ENCODE measurements around the gene IQSEC2.

IQSEC2 gene

GRCh38 chrX:53279296-53280237 lies 1.8 kb downstream of the IQSEC2 start:
- Histone ChIP-seq H3K36me3 (ENCODE audit: insufficient read depth, low read length) (no peaks in the 10 kb centered on the region), H3K27ac (ENCODE audit: low read depth, low read length, poor library complexity, severe bottlenecking) (no peak overlapping the region), H3F3A (ENCODE audit: insufficient read depth, low read length) (no peaks in the 10 kb centered on the region), H2AFZ (ENCODE audit: low read length) (no peak overlapping the region), H3K79me2 (ENCODE audit: insufficient read depth, low read length) (no peaks in the 10 kb centered on the region), H3K9me2 (ENCODE audit: low read depth, low read length) (no peaks in the 10 kb centered on the region), H3K27me3 (ENCODE audit: insufficient read depth, low read length) (no peaks in the 10 kb centered on the region), H3K4me1 (ENCODE audit: insufficient read depth, low read length, severe bottlenecking) (no peaks in the 10 kb centered on the region), H4K20me1 (ENCODE audit: insufficient read depth, low read length) (no peaks in the 10 kb centered on the region), H3K9me3 (ENCODE audit: low read length) (no peaks in the 10 kb centered on the region), H3K4me2 (ENCODE audit: low read length) (no peak overlapping the region), H3K9ac (ENCODE audit: low read length) (no peak overlapping the region), H3K4me3 (ENCODE audit: low read depth, low read length, poor library complexity, severe bottlenecking) (no peak overlapping the region)
- TF ChIP-seq CTCF (IDR thresholded peaks at IDR 0.05; ENCODE audit: low read length): no peak
- no peak for TF ChIP-seq EZH2 (IDR thresholded peaks at IDR 0.05; ENCODE audit: borderline replicate concordance, low read length)

- TF ChIP-seq EZH2 (IDR thresholded peaks at IDR 0.05; ENCODE audit: borderline replicate concordance, low read length): no peak
- no peak for TF ChIP-seq CTCF (IDR thresholded peaks at IDR 0.05; ENCODE audit: low read length)
- no peak overlapping the region for H3K9ac ChIP-seq (ENCODE audit: low read length)
- H3F3A ChIP-seq (ENCODE audit: insufficient read depth, low read length): no peaks in the 10 kb centered on the region
- H3K4me2 ChIP-seq (ENCODE audit: low read length): no peak overlapping the region
- H3K4me1 ChIP-seq (ENCODE audit: insufficient read depth, low read length, severe bottlenecking): no peaks in the 10 kb centered on the region
- H3K27ac ChIP-seq (ENCODE audit: low read depth, low read length, poor library complexity, severe bottlenecking): no peak overlapping the region
- no peak overlapping the region for H2AFZ ChIP-seq (ENCODE audit: low read length)
- H3K79me2 ChIP-seq (ENCODE audit: insufficient read depth, low read length): no peaks in the 10 kb centered on the region
- H3K36me3 ChIP-seq (ENCODE audit: insufficient read depth, low read length): no peaks in the 10 kb centered on the region
- H3K27me3 ChIP-seq (ENCODE audit: insufficient read depth, low read length): no peaks in the 10 kb centered on the region
- no peak overlapping the region for H3K4me3 ChIP-seq (ENCODE audit: low read depth, low read length, poor library complexity, severe bottlenecking)
- no peaks in the 10 kb centered on the region for H4K20me1 ChIP-seq (ENCODE audit: insufficient read depth, low read length)
- no peaks in the 10 kb centered on the region for H3K9me3 ChIP-seq (ENCODE audit: low read length)
- no peaks in the 10 kb centered on the region for H3K9me2 ChIP-seq (ENCODE audit: low read depth, low read length)
Observed at GRCh38 chrX:53272808-53273337, 8.5 kb downstream of the IQSEC2 start.

- Histone ChIP-seq H3K27me3 (ENCODE audit: insufficient read depth, low read length) (no peaks in the 10 kb centered on the region), H3K4me3 (ENCODE audit: low read depth, low read length, poor library complexity, severe bottlenecking) (no peak overlapping the region), H3K4me2 (ENCODE audit: low read length) (no peak overlapping the region), H3F3A (ENCODE audit: insufficient read depth, low read length) (no peaks in the 10 kb centered on the region), H2AFZ (ENCODE audit: low read length) (no peak overlapping the region), H4K20me1 (ENCODE audit: insufficient read depth, low read length) (no peaks in the 10 kb centered on the region), H3K9me2 (ENCODE audit: low read depth, low read length) (no peaks in the 10 kb centered on the region), H3K4me1 (ENCODE audit: insufficient read depth, low read length, severe bottlenecking) (no peaks in the 10 kb centered on the region), H3K36me3 (ENCODE audit: insufficient read depth, low read length) (no peaks in the 10 kb centered on the region), H3K9me3 (ENCODE audit: low read length) (no peaks in the 10 kb centered on the region), H3K79me2 (ENCODE audit: insufficient read depth, low read length) (no peaks in the 10 kb centered on the region), H3K27ac (ENCODE audit: low read depth, low read length, poor library complexity, severe bottlenecking) (no peak overlapping the region), H3K9ac (ENCODE audit: low read length) (no peak overlapping the region)
- TF ChIP-seq CTCF (IDR thresholded peaks at IDR 0.05; ENCODE audit: low read length) (no peak), EZH2 (IDR thresholded peaks at IDR 0.05; ENCODE audit: borderline replicate concordance, low read length) (no peak)
Observed at GRCh38 chrX:53269536-53270107, 11.8 kb downstream of the IQSEC2 start.

All from OCI-LY1 (cell line).